GM18951 (cell line): Measurements from ENCODE around the gene VIPR1.

ENCODE experiments used
- POLR2A ChIP-seq: IDR thresholded peaks from 4 replicates; pipeline ENCODE4 v1.6.1; 2011; ENCODE audit warnings: mild to moderate bottlenecking; ENCODE audit not compliant: insufficient read length, insufficient read depth; ENCODE audit errors: extremely low read depth
- in situ Hi-C: fragments of 300-500 bp; cut with MboI; formaldehyde crosslinking; loops from one replicate; pipeline ENCODE4 v1.12.0; 2022; ENCODE audit warnings: low sequenced_read_pairs, mixed read lengths, inconsistent platforms; ENCODE audit not compliant: unreplicated experiment

The VIPR1 gene

DNA sequence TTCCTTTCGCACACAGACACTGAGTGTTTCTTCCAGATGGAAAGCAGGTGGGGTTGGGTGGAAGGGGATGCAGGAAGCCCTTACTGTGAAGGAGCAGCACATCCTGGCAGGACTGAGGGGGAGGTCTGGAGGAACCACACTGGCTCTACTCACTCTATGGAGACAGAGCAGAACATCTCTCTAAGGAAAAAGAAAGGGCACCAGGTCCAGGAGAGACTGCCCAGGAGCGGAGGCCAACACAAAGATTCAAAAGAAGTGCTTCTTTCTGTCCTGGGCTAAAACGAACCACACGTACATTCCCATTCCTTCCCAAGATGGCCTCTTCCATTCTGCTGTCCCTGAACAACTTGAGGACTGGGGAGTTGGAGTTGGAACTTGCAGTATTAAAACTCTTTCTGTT is 13.8 kb upstream of the VIPR1 start:
- TF ChIP-seq POLR2A = no peak
- in situ Hi-C loops = no loop called here

DNA sequence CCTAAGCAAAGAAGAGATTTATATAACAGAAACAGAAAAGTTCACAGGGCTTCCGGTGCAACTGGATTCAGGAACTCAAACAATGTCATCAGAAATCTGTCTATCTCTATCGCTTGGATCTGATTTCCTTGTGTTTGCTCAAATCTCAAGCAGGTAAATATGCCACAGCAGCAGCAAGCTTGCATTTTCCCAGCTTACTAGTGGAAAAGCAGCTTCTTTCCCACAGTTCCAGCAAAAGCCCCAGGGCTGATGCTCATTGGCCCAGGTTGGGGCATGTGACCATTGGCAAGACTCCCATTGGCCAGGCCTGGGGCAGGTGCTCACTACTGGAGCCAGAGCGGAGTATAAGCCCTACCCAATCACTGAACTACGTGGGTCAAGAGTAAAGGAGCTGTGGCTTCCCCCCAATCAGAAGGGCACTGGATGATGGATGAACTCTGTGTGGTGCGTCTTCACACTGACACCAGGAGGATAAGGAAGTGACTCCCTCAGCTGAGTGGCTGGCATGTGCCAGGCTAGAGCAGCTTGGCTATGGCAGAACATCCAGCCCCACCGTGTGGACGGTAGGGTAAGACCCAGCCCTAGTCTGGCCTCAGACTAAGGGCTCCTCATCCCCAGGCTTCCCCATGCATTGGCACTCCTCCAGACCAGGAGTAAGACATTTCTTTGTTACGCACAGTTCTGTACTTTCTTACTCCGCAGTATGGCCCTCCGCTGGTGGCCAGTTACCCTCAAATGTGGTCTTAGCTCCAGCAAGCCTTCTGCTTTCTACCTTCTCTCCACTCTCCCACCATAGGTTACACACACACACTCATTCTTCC is 13.1 kb upstream of the VIPR1 start:
- TF ChIP-seq POLR2A = no peak
- in situ Hi-C loops = no loop called here

DNA sequence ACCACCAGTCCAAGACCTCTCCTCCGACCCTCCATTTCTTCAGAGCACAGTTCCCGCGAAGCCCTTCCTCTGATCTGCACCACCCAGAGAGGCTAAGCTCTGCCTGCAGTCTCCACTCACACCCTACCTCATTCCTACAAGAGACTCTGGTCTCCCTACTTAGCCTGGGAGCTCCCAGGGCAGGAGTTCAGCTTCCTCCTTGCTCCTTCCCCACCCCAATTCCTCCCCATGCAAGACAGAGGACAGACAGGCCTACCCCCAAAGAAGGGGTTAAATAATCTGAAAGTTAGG is 12.6 kb upstream of the VIPR1 start:
- in situ Hi-C loops = no loop called here

GRCh38 chr3:42490243-42490642 is 12.2 kb upstream of the VIPR1 start:
- no peak for TF ChIP-seq POLR2A
- in situ Hi-C loops = no loop called here

More for the DNA sequence above, 12.6 kb upstream of the VIPR1 start:
- TF ChIP-seq POLR2A = no peak

DNA sequence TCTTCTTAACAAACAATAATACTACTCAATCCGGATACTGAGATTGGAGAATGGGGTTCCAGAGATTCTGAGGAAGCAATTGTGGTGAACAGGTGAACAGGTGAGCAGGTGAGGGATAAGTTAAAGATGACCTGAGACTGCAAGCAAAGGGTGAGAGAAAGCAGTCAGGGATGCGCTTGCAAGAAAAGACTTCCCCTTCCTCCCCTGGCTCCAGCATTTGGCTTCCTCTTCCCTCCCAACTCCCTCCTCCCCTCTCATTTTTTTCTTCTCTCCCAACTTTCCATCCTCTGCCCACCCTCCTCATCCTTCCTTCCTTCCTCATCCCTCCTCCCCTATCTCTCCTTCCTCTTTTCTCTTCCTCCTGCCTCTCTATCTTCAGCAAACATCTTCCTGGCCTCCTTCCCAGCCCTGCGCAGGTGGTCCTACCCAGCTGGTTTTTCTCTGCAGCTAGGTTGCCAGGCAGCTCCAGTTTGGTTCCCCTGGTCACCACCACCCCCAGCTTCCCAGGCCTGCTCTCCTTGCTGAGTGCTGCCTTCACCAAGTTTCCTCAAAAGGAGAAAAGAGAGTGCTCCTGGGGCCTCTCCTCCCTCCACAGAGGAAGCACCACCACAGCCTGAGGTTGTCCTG is 10.4 kb upstream of the VIPR1 start:
- no peak for TF ChIP-seq POLR2A
- in situ Hi-C loops = no loop called here

GRCh38 chr3:42492508-42493080 is 9.8 kb upstream of the VIPR1 start:
- in situ Hi-C loops = no loop called here
- no peak for TF ChIP-seq POLR2A

DNA sequence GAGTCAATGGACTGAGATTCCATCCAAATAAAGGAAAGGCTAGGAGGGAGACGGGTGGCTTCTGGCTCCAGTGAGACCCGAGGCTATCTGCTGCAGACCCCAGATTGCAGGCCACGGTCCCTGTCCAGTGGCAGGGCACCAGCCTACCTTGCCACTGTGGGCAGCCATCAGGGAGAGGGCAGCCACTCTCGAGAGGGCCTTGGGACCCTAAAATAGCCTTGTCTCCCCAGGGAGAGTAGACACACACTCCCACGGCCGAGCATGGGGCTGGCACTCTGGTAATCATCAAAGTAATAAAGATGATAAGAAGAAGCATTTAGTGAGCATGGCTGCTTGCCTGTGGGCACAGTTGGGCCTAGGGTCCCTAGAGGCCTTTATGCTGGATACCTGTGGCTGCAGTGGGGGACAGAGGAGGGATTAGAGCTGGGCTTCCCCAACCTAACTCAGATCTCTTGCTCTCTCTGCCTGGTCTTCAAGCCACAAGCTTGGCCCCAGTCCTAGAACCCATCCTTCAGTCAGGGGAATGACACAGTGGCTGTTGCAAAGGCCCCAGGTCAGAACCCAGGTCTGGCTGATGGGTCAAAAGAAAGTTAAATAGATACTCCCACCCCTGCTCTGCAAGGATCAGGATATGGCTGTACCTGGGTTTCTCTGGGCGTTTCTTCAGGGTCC is 9.2 kb upstream of the VIPR1 start:
- no peak for TF ChIP-seq POLR2A
- in situ Hi-C loops = no loop called here

- in situ Hi-C loops = no loop called here
- no peak for TF ChIP-seq POLR2A
Observed at GRCh38 chr3:42493798-42494151, 8.7 kb upstream of the VIPR1 start.

DNA sequence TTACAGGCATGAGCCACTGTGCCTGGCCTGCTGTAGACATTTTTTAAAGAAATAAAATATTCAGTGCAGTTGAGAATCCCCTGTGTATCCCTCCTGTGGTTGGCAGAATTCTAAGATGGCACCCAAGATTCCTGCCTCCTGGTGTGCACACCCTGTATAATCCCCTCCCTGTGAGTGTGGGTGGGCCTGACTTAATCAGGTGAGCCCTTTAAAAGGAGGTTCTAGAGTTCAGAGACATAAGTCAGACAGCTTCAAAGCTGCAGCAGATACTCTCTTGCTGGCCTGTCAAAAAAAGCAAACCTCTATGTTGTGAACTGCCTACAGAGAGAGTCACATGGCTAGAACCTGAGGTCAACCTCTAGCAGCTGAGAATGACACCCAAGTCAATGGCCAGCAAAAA is 7.0 kb upstream of the VIPR1 start:
- no peak for TF ChIP-seq POLR2A
- in situ Hi-C loops = no loop called here

DNA sequence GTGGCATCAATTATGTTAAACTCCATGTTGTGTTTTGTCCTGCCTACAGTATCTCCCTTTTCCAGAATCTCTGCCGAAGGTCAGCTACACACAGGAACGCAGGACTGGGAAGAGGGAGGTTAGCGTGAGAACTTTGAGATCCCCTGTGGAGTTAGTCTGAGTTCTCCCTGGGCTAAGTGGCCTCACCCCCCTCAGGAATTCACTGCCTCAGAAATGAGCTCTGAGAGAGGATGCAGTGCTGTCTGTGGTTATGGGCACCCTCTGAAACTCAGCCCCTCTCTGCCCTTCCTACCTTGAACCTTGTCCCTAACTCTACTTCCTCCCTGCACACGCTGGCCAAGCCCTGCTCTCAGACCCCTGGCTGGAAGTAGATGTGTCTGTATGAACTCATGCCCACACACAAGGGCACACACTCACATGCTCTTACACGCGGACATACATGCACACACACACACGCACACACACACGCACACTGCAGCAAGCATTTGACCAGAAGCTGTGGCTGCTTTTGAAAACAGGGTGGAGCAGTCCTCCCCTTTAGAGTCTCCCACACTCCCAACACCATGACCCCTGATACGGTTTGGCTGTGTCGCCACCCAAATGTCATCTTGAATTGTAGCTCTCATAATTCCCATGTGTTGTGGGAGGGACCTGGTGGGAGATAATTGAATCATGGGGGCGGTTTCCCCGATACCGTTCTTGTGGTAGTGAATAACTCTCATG is 5.3 kb upstream of the VIPR1 start:
- TF ChIP-seq POLR2A = no peak
- in situ Hi-C loops = no loop called here

DNA sequence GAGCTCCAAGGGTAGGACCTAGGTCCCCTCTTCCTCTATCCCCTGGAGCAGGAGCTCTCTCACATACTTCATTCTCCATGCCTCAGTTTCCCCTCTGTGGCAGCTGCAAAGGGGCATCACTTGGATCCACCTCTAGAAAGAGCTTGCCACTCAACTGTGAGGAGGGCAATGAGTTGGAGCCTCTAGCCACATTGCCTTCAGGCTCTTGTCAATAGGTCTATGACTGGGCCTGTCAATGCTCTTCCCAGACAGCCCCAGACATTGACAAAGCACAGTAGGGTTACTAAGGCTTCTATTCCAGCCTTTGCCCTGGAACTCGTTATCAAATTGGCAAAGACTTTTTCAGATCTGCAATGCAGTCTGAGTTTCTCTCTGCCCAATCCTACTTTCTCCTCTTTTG is 4.4 kb upstream of the VIPR1 start:
- in situ Hi-C loops = no loop called here
- TF ChIP-seq POLR2A = no peak

DNA sequence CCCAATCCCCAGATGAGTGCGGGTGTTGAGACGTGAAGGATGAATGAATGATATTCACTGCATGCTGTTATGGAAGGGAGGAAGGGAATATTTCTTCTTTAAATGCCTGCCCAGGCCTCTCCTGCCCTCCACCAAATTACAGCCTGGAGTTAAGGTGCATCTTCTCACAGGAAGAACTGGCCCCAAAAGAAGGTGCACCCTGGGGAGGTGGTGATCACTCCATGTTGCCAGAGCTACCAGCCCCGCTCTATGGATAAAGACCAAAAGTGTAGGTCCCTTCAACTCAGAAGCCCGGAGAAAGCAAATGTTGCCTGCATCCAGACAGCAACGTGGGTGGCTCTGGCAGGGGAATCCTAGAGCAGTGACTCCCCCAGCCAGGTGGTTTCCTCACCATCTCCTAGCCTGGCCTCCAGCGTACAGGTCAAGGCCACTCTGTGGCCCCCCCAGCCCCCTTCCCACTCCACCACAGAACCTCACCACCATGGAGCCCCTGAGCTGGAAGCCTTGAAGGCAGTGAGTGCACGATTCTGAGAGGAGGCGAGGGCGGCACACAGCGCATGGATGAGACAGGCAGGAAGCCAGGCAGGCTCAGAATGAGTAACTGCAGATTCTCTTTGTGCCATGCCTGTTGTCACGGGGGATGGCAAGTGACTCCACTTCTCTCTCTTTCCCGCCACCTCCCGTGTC is 3.5 kb upstream of the VIPR1 start:
- in situ Hi-C loops = no loop called here

GRCh38 chr3:42499478-42499871 is 3.0 kb upstream of the VIPR1 start:
- in situ Hi-C loops = no loop called here

More for the DNA sequence above, 3.5 kb upstream of the VIPR1 start:
- no peak for TF ChIP-seq POLR2A

GRCh38 chr3:42500091-42500490 is 2.4 kb upstream of the VIPR1 start:
- in situ Hi-C loops = no loop called here
- TF ChIP-seq POLR2A = no peak

More at GRCh38 chr3:42499478-42499871, 3.0 kb upstream of the VIPR1 start:
- TF ChIP-seq POLR2A = no peak
